Natural killer cell (primary cell): Measurements from ENCODE around the gene MED20. TPM values are rescaled to one million over a fixed set of nuclear protein-coding genes. Genes with fewer than 3 reads are reported as not detected.
A peak's percentile ranks its signal among the peaks of the same experiment; 100 is the strongest.

Experiments used
- ATAC-seq, 3 donors: fragments of 150-1000 bp in 2 of 3; fragments of 200-7000 bp in 1 of 3; cut with Tn5 transposase; 1 replicate in 1 of 3; 2 replicates in 2 of 3; pipeline ENCODE4 v1.10.0; 2021; ENCODE audit warnings: mild to moderate bottlenecking in 2 of 3, moderate library complexity in 2 of 3
- DNase-seq, 2 donors: peaks; one replicate each; pipeline versions ENCODE4 v3.0.0 to v3.0.0-alpha.2; 2013 to 2021; ENCODE audit warnings: mixed read lengths in 1 of 2
- H3K27ac ChIP-seq: one replicate; pipeline ENCODE4 v1.5.1; 2013; ENCODE audit warnings: mild to moderate bottlenecking, low read length
- H3K27me3 ChIP-seq: one replicate; pipeline ENCODE4 v1.6.1; 2013; ENCODE audit warnings: low read length; ENCODE audit not compliant: control insufficient read depth, insufficient read depth
- H3K36me3 ChIP-seq: one replicate; pipeline ENCODE4 v1.6.1; 2013; ENCODE audit warnings: low read length; ENCODE audit not compliant: control insufficient read depth, insufficient read depth
- H3K4me1 ChIP-seq: one replicate; pipeline ENCODE4 v1.6.1; 2013; ENCODE audit warnings: low read length; ENCODE audit not compliant: control insufficient read depth, insufficient read depth
- H3K4me3 ChIP-seq: one replicate; pipeline ENCODE4 v1.5.1; 2013; ENCODE audit warnings: low read length
- H3K9me3 ChIP-seq: one replicate; pipeline ENCODE4 v1.6.1; 2013; ENCODE audit warnings: low read length; ENCODE audit not compliant: control insufficient read depth, insufficient read depth
- H3K27ac Mint-ChIP-seq, 2 donors: one replicate each; pipeline ENCODE4 v1.8.0; 2022; ENCODE audit warnings: mild to moderate bottlenecking in 2 of 2, mixed read lengths in 2 of 2, moderate library complexity in 1 of 2
- H3K27me3 Mint-ChIP-seq, 2 donors: one replicate each; pipeline ENCODE4 v1.8.0; 2022; ENCODE audit warnings: low read depth in 2 of 2, mixed read lengths in 2 of 2
- H3K36me3 Mint-ChIP-seq: one replicate; pipeline ENCODE4 v1.8.0; 2022; ENCODE audit warnings: mixed read lengths
- H3K4me1 Mint-ChIP-seq, 2 donors: one replicate each; pipeline ENCODE4 v1.8.0; 2022; ENCODE audit warnings: mixed read lengths in 2 of 2
- H3K4me3 Mint-ChIP-seq: one replicate; pipeline ENCODE4 v1.8.0; 2022; ENCODE audit warnings: mild to moderate bottlenecking, moderate library complexity, mixed read lengths
- H3K9me3 Mint-ChIP-seq, 2 donors: one replicate each; pipeline ENCODE4 v1.8.0; 2022; ENCODE audit warnings: mixed read lengths in 2 of 2
- WGBS: methylation state at CpG from one replicate; pipeline ENCODE4 v1.1.7; 2013; ENCODE audit warnings: missing lambda C conversion rate; ENCODE audit not compliant: insufficient coverage; 5-methylcytosine and 5-hydroxymethylcytosine counted together
- intact Hi-C: fragments of 100-400 bp; cut with micrococcal nuclease; formaldehyde crosslinking; loops from one replicate; pipeline ENCODE4 v1.14.2; 2022
- total RNA-seq, 4 donors: library from RNA; stranded (reverse); fragments of 120-200 nt in 1 of 4; gene quantifications; one replicate each; pipeline versions ENCODE4 v1.2.3 to v1.2.4, GENCODE V29; 2013 to 2022
- TF ChIP-seq, protein P1 (sequence below): fragments of 200-600 bp; IDR thresholded peaks from one replicate; pipeline ENCODE4 v1.8.0; 2022; ENCODE audit warnings: antibody characterized with exemption

MED20 gene
- total RNA-seq, 3 donors from 2014 or later (not counting 1 experiment from before 2014, with no cell fraction given), result 6.4 to 15.2 (median 15.0) TPM

DNA sequence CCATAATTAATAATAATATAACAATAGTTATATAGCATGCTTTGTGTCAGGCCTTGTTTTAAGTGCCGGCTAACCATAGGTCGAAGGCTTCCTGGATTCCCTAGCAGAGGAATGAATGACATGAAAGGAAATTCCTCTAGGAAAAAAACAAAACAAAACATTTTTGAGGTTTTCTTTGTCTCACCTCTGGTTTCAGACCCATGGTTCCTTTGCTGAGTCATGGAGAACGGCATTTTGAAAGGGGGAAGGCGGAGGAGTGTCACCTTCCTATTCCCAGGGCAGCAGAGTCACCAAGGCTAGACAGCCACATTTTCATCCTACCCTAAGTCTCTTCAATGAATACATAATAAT, 46.0 kb upstream of the MED20 start:
- H3K4me1 Mint-ChIP-seq, result peaks cover 68 to 76% of the 10 kb centered on the region in 2 donors
- TF ChIP-seq, protein P1, sequence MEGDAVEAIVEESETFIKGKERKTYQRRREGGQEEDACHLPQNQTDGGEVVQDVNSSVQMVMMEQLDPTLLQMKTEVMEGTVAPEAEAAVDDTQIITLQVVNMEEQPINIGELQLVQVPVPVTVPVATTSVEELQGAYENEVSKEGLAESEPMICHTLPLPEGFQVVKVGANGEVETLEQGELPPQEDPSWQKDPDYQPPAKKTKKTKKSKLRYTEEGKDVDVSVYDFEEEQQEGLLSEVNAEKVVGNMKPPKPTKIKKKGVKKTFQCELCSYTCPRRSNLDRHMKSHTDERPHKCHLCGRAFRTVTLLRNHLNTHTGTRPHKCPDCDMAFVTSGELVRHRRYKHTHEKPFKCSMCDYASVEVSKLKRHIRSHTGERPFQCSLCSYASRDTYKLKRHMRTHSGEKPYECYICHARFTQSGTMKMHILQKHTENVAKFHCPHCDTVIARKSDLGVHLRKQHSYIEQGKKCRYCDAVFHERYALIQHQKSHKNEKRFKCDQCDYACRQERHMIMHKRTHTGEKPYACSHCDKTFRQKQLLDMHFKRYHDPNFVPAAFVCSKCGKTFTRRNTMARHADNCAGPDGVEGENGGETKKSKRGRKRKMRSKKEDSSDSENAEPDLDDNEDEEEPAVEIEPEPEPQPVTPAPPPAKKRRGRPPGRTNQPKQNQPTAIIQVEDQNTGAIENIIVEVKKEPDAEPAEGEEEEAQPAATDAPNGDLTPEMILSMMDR, result no peak
- DNase-seq, result no peak
- peak overlapping the region; percentile 70 to 73 for H3K27ac Mint-ChIP-seq
- intact Hi-C loops, result no loop called here
- no peaks in the 10 kb centered on the region for H3K27me3 Mint-ChIP-seq
- H3K36me3 ChIP-seq, result peaks cover 15% of the 10 kb centered on the region
- no peak for ATAC-seq
- H3K9me3 Mint-ChIP-seq, result no peaks in the 10 kb centered on the region
- H3K4me1 ChIP-seq, result peaks cover 66% of the 10 kb centered on the region
- H3K4me3 ChIP-seq, result no peak overlapping the region
- H3K4me3 Mint-ChIP-seq, result no peak overlapping the region
- no peaks in the 10 kb centered on the region for H3K36me3 Mint-ChIP-seq
- H3K9me3 ChIP-seq, result no peaks in the 10 kb centered on the region
- H3K27ac ChIP-seq, result no peak overlapping the region
- H3K27me3 ChIP-seq, result no peaks in the 10 kb centered on the region
- WGBS, result 67% methylated on average over 3 of the region's 4 CpGs

DNA sequence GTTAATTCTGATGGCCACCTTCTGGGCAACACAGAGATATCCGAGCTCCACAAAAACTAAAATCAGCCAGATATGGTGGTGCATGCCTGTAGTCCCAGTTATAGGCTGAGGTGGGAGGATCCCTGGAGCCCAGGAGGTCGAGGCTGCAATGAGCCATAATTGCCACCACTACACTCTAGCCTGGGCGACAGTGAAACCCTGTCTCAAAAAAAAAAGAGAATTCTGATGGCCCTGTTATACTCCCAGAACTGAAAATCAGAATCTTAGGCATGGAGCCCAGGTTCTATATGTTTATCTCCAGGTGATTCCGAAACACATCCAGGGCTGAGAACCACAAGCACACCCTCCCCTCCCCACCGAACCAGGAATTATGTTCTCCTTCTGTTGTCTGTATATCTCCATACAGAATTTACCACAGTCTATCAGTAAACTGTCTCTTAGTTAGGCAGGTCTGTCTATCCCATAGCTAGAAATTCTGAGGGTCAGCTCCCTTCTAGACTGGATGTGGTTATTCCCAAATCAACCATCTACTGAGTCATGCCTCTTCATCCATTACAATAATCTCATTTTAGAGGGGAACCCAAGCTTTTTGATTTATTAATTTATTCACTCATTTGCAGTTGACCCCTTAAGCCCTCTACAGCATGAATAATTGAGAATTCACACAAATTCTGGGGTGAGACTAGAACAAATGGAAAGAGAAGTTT, 45.4 kb upstream of the MED20 start:
- DNase-seq (no peak), ATAC-seq (no peak)
- peaks cover 70% of the 10 kb centered on the region for H3K4me1 ChIP-seq
- Mint-ChIP-seq H3K4me1 (peaks cover 73 to 82% of the 10 kb centered on the region in 2 donors), H3K36me3 (no peaks in the 10 kb centered on the region), H3K9me3 (no peaks in the 10 kb centered on the region), H3K4me3 (no peak overlapping the region), H3K27ac (peak overlapping the region; percentile 37 to 55), H3K27me3 (no peaks in the 10 kb centered on the region)
- no peaks in the 10 kb centered on the region for H3K27me3 ChIP-seq
- H3K36me3 ChIP-seq, result peaks cover 15% of the 10 kb centered on the region
- no peaks in the 10 kb centered on the region for H3K9me3 ChIP-seq
- no peak overlapping the region for H3K27ac ChIP-seq
- intact Hi-C loops, result no loop called here
- TF ChIP-seq, protein P1, result no peak
- H3K4me3 ChIP-seq, result no peak overlapping the region
- WGBS, result 100% methylated on average over 4 of the region's 5 CpGs

DNA sequence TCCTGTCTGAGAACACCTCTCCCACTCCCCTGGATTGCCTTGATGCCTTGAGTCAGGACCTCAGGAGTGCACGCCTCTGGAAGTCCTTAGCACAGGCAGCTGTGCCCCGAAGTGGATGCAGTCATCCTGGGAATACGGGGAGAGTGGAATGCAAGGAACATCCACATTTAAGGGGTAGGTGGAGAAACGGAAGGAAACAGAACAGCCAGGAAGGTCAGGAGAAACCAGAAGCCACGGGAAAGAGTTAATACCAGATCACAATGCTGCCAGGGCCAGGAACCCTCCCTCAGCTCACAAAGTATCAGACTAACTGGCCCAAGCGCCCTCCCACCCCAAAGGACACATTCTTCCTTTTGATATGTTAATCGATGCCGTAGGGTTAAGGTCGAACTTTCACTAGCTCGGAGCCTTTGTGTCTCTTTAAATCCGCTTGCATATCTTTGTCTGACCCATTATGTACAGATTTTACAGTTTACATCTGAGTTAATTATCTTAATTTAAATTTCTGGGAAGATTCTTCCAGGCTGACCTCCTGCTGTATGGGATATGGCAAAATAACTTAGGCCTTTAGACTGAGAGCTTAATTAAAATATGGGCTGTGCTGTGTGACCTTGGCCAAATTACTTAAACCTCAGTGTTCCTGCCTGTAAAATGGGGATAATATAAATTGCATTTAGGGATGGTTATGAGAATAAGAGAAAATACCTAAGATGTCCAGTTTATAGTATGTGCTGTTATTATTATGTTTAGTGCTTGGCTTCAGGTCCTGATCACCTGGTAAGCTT, 44.7 kb upstream of the MED20 start:
- Mint-ChIP-seq H3K27ac (peak overlapping the region; percentile 37 to 55), H3K4me3 (no peak overlapping the region), H3K36me3 (no peaks in the 10 kb centered on the region), H3K9me3 (no peaks in the 10 kb centered on the region), H3K4me1 (peaks cover 70 to 82% of the 10 kb centered on the region in 2 donors), H3K27me3 (no peaks in the 10 kb centered on the region)
- no peak overlapping the region for H3K27ac ChIP-seq
- H3K36me3 ChIP-seq, result peaks cover 17% of the 10 kb centered on the region
- H3K9me3 ChIP-seq, result no peaks in the 10 kb centered on the region
- ATAC-seq, result no peak
- TF ChIP-seq, protein P1, result no peak
- no peak for DNase-seq
- WGBS, result 91% methylated on average over 11 of the region's 11 CpGs
- intact Hi-C loops, result no loop called here
- peaks cover 69% of the 10 kb centered on the region for H3K4me1 ChIP-seq
- H3K4me3 ChIP-seq, result no peak overlapping the region
- no peaks in the 10 kb centered on the region for H3K27me3 ChIP-seq
